Suprapubic skin (tissue), 4 donors: Measurements from ENCODE around the gene ABLIM2. TPM values are rescaled to one million over a fixed set of nuclear protein-coding genes. Genes with fewer than 3 reads are reported as not detected.
"Not testable (repeated sequence)": the region's sequence is repeated elsewhere in the genome, so short reads cannot be mapped to it uniquely, and the experiment has no call there.

Source experiments
- DNase-seq, 2 donors: peaks; one replicate each; pipeline ENCODE4 v3.0.0-alpha.2; 2019; ENCODE audit warnings: low spot score in 2 of 2
- H3K27ac ChIP-seq: fragments of 200-600 bp; sonication (generic); one replicate; pipeline ENCODE4 v1.5.1; 2019
- H3K27me3 ChIP-seq: fragments of 200-600 bp; sonication (generic); one replicate; pipeline ENCODE4 v1.5.1; 2019
- H3K36me3 ChIP-seq: fragments of 200-600 bp; sonication (generic); one replicate; pipeline ENCODE4 v1.5.1; 2019
- H3K4me1 ChIP-seq: fragments of 200-600 bp; sonication (generic); one replicate; pipeline ENCODE4 v1.5.1; 2019
- H3K4me3 ChIP-seq: fragments of 200-600 bp; sonication (generic); one replicate; pipeline ENCODE4 v1.5.1; 2019; ENCODE audit warnings: mild to moderate bottlenecking
- H3K9me3 ChIP-seq: fragments of 200-600 bp; sonication (generic); one replicate; pipeline ENCODE4 v1.5.1; 2019
- EP300 ChIP-seq: sonication (generic); formaldehyde crosslinking; IDR thresholded peaks from one replicate; pipeline ENCODE4 v1.6.1; 2017; ENCODE audit warnings: antibody characterized with exemption
- POLR2A ChIP-seq, 2 donors: fragments of 450-650 bp; IDR thresholded peaks; one replicate each; pipeline ENCODE4 v1.6.1; 2017; ENCODE audit warnings: antibody characterized with exemption in 2 of 2, mild to moderate bottlenecking in 2 of 2, moderate library complexity in 2 of 2
- POLR2AphosphoS5 ChIP-seq, 3 donors: sonication (generic); formaldehyde crosslinking; IDR thresholded peaks; one replicate each; pipeline ENCODE4 v1.6.1; 2017; ENCODE audit warnings: antibody characterized with exemption in 3 of 3
- WGBS: methylation state at CpG from one replicate; pipeline ENCODE4 v1.1.5; 2018; 5-methylcytosine and 5-hydroxymethylcytosine counted together
- total RNA-seq, 4 donors: library from RNA; depleted of rRNA; stranded (reverse); fragments of >200 nt; gene quantifications; one replicate each; pipeline ENCODE4 v1.1.0, GENCODE V29; 2016
- TF ChIP-seq, protein P1 (sequence below), 2 donors: fragments of 200-600 bp in 1 of 2; fragments of 450-650 bp in 1 of 2; sonication (generic) in 1 of 2; IDR thresholded peaks; one replicate each; pipeline ENCODE4 v1.5.1; 2016 to 2019; ENCODE audit warnings: antibody characterized with exemption in 2 of 2, mild to moderate bottlenecking in 1 of 2, moderate library complexity in 1 of 2

ABLIM2 gene
- total RNA-seq, 4 donors from 2014 or later, result 11.2 to 16.9 (median 13.3) TPM

GRCh38 chr4:7944599-7945220 lies 213.9 kb downstream of the ABLIM2 start:
- no peak overlapping the region for H3K27ac ChIP-seq
- no peak for DNase-seq
- H3K9me3 ChIP-seq, result no peaks in the 10 kb centered on the region
- H3K27me3 ChIP-seq, result no peaks in the 10 kb centered on the region
- peaks cover 5% of the 10 kb centered on the region for H3K4me1 ChIP-seq
- 81% methylated on average over 5 of the region's 5 CpGs for WGBS
- H3K36me3 ChIP-seq, result no peaks in the 10 kb centered on the region
- H3K4me3 ChIP-seq, result no peak overlapping the region
- no peak for TF ChIP-seq EP300
- TF ChIP-seq POLR2AphosphoS5 (IDR thresholded peaks at IDR 0.05), result no peak
- TF ChIP-seq, protein P1, sequence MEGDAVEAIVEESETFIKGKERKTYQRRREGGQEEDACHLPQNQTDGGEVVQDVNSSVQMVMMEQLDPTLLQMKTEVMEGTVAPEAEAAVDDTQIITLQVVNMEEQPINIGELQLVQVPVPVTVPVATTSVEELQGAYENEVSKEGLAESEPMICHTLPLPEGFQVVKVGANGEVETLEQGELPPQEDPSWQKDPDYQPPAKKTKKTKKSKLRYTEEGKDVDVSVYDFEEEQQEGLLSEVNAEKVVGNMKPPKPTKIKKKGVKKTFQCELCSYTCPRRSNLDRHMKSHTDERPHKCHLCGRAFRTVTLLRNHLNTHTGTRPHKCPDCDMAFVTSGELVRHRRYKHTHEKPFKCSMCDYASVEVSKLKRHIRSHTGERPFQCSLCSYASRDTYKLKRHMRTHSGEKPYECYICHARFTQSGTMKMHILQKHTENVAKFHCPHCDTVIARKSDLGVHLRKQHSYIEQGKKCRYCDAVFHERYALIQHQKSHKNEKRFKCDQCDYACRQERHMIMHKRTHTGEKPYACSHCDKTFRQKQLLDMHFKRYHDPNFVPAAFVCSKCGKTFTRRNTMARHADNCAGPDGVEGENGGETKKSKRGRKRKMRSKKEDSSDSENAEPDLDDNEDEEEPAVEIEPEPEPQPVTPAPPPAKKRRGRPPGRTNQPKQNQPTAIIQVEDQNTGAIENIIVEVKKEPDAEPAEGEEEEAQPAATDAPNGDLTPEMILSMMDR (IDR thresholded peaks at IDR 0.05), result no peak
- TF ChIP-seq POLR2A (IDR thresholded peaks at IDR 0.05), result no peak

DNA sequence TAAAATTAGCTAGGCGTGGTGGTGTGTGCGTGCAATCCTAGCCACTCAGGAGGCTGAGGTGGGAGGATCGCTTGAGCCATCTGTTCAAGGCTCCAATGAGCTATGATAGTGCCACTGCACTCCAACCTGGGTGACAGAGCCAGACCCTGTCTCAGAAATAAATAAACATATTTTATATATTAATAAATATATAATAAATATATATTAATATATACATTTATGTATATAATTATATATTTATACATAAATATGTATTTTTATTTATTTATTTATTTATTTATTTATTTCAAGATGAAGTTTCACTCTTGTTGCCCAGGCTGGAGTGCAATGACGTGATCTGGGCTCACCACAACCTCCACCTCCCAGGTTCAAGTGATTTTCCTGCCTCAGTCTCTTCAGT lies 214.9 kb downstream of the ABLIM2 start:
- H3K4me3 ChIP-seq, DNase-seq, H3K4me1 ChIP-seq, H3K27me3 ChIP-seq, H3K9me3 ChIP-seq, H3K27ac ChIP-seq, H3K36me3 ChIP-seq: not testable (repeated sequence)
- WGBS, result 96% methylated on average over 4 of the region's 4 CpGs

- Histone ChIP-seq H3K27ac (no peak overlapping the region), H3K4me1 (peaks cover 14% of the 10 kb centered on the region), H3K9me3 (no peaks in the 10 kb centered on the region), H3K4me3 (no peak overlapping the region), H3K27me3 (no peaks in the 10 kb centered on the region), H3K36me3 (no peaks in the 10 kb centered on the region)
- WGBS, result 90% methylated on average over 8 of the region's 8 CpGs
- TF ChIP-seq POLR2AphosphoS5 (IDR thresholded peaks at IDR 0.05), result no peak
- no peak for TF ChIP-seq POLR2A (IDR thresholded peaks at IDR 0.05)
- no peak for TF ChIP-seq EP300
- TF ChIP-seq, protein P1 (IDR thresholded peaks at IDR 0.05), result no peak
- no peak for DNase-seq
These were observed 215.4 kb downstream of the ABLIM2 start for GRCh38 chr4:7943211-7943610.

- H3K27ac ChIP-seq, result no peak overlapping the region
- H3K4me3 ChIP-seq, result no peak overlapping the region
- H3K36me3 ChIP-seq, result no peaks in the 10 kb centered on the region
- no peak for DNase-seq
- WGBS, result 100% methylated on average over 4 of the region's 4 CpGs
- H3K9me3 ChIP-seq, result no peaks in the 10 kb centered on the region
- peaks cover 21% of the 10 kb centered on the region for H3K4me1 ChIP-seq
- no peaks in the 10 kb centered on the region for H3K27me3 ChIP-seq
- TF ChIP-seq, protein P1 (IDR thresholded peaks at IDR 0.05), result no peak
- TF ChIP-seq EP300 (no peak), POLR2A (IDR thresholded peaks at IDR 0.05) (no peak), POLR2AphosphoS5 (IDR thresholded peaks at IDR 0.05) (no peak)
These were observed 216.6 kb downstream of the ABLIM2 start for GRCh38 chr4:7941965-7942496.

- Histone ChIP-seq H3K27ac (no peak overlapping the region), H3K27me3 (no peaks in the 10 kb centered on the region), H3K9me3 (no peaks in the 10 kb centered on the region), H3K4me1 (peaks cover 21% of the 10 kb centered on the region), H3K4me3 (no peak overlapping the region), H3K36me3 (no peaks in the 10 kb centered on the region)
- TF ChIP-seq POLR2AphosphoS5 (IDR thresholded peaks at IDR 0.05) (no peak), POLR2A (IDR thresholded peaks at IDR 0.05) (no peak), EP300 (no peak)
- TF ChIP-seq, protein P1 (IDR thresholded peaks at IDR 0.05), result no peak
- 71% methylated on average over 11 of the region's 11 CpGs for WGBS
- no peak for DNase-seq
These were observed 217.3 kb downstream of the ABLIM2 start for GRCh38 chr4:7941111-7941964.
